ENCODE data around the gene TLX2. TPM values are rescaled to one million over a fixed set of nuclear protein-coding genes. Genes with fewer than 3 reads are reported as not detected.

The TLX2 gene
- total and polyA plus RNA-seq, 2 of the 8 experiments (the other 6 are each of a cell fraction or from before 2014, with no cell fraction given) = 0.06 to 0.17 TPM

GRCh38 chr2:74488643-74489481 is 25.4 kb upstream of the TLX2 start:
- FAIRE-seq = no peak

More at GRCh38 chr2:74488643-74489481, 25.4 kb upstream of the TLX2 start:
- Histone ChIP-seq H2BK20ac (ENCODE audit: low read length) (no peak overlapping the region), H3K79me2 (ENCODE audit: control insufficient read depth in 1 of 2, insufficient read depth in 2 of 2, low read length in 2 of 2) (0 out of 4 replicates have a peak, but pooled peaks cover 0 to 2% of the 10 kb centered on the region in 2 experiments), H3K14ac (ENCODE audit: insufficient read length) (no peak overlapping the region), H3K36me3 (ENCODE audit: control insufficient read depth in 2 of 4, insufficient read depth in 4 of 4, low read length in 3 of 4) (peaks cover 7 to 22% (median 18%) of the 10 kb centered on the region in 4 experiments), H3K56ac (replicated peaks; ENCODE audit: insufficient read length, low read depth, low read length) (no peak overlapping the region), H3K9ac (replicated peaks in 1 of 4; ENCODE audit: extremely low read depth in 1 of 4, low read depth in 3 of 4, low read length in 3 of 4) (no peak overlapping the region), H3K79me1 (ENCODE audit: low read depth, low read length) (no peaks in the 10 kb centered on the region), H3K4ac (replicated peaks; ENCODE audit: insufficient read length, low read depth, low read length) (no peak overlapping the region), H2BK15ac (ENCODE audit: low read length) (no peak overlapping the region), H3K23ac (ENCODE audit: insufficient read length) (no peak overlapping the region), H2BK12ac (ENCODE audit: low read depth, low read length) (no peak overlapping the region), H4K5ac (ENCODE audit: insufficient read length, low read depth, low read length) (no peak overlapping the region), H2AFZ (ENCODE audit: low read length) (no peak overlapping the region), H4K20me1 (replicated peaks in 1 of 2; ENCODE audit: control insufficient read depth in 1 of 2, insufficient read depth in 2 of 2, low read length in 2 of 2) (peaks cover 2 to 6% of the 10 kb centered on the region in 2 experiments), H2BK120ac (replicated peaks; ENCODE audit: low read depth, low read length) (no peak overlapping the region), H4K8ac (ENCODE audit: extremely low read depth, insufficient read depth, low read length) (no peak overlapping the region), H3K9me3 (ENCODE audit: insufficient read depth in 2 of 2, low read depth in 1 of 2, low read length in 1 of 2) (no peaks in the 10 kb centered on the region), H3K27me3 (replicated peaks in 1 of 4; ENCODE audit: control insufficient read depth in 3 of 4, extremely low read depth in 1 of 4, insufficient read depth in 3 of 4, low read length in 3 of 4) (no peaks in the 10 kb centered on the region), H3K4me2 (ENCODE audit: insufficient read depth in 1 of 2, low read depth in 2 of 2, low read length in 2 of 2) (no peak overlapping the region), H4K91ac (replicated peaks; ENCODE audit: insufficient read length, low read length) (no peak overlapping the region), H2BK5ac (ENCODE audit: low read depth, low read length) (no peak overlapping the region), H3K23me2 (ENCODE audit: low read depth, low read length) (no peaks in the 10 kb centered on the region), H3K27ac (ENCODE audit: low read depth, low read length) (no peak overlapping the region), H3K4me1 (replicated peaks in 1 of 4; ENCODE audit: control insufficient read depth in 3 of 4, insufficient read depth in 4 of 4, low read length in 3 of 4) (no peaks in the 10 kb centered on the region), H3K18ac (ENCODE audit: extremely low read depth, low read length) (no peak overlapping the region), H3K4me3 (ENCODE audit: extremely low read depth in 1 of 4, insufficient read depth in 2 of 4, low read depth in 3 of 4, low read length in 4 of 4) (no peak overlapping the region), H2AK5ac (ENCODE audit: low read depth, low read length) (no peak overlapping the region)
- TF ChIP-seq, protein P1, sequence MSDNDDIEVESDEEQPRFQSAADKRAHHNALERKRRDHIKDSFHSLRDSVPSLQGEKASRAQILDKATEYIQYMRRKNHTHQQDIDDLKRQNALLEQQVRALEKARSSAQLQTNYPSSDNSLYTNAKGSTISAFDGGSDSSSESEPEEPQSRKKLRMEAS (IDR thresholded peaks at IDR 0.05) = no peak
- TF ChIP-seq EZH2 (IDR thresholded peaks at IDR 0.05; ENCODE audit: low read depth, low read length, severe bottlenecking) (no peak), RBBP5 (IDR thresholded peaks at IDR 0.05; ENCODE audit: borderline replicate concordance, low read depth, low read length) (no peak), NRF1 (IDR thresholded peaks at IDR 0.05; ENCODE audit: low read depth, low read length) (no peak), SIN3A (conservative IDR thresholded peaks at IDR 0.05 in 1 of 2, IDR thresholded peaks at IDR 0.05 in 1 of 2; ENCODE audit: low read depth in 1 of 2, low read length in 2 of 2) (no peak), CHD1 (IDR thresholded peaks at IDR 0.05; ENCODE audit: low read depth, low read length) (no peak), SRF (IDR thresholded peaks at IDR 0.05; ENCODE audit: low read depth, low read length) (no peak)
- no peak for DNase-seq (ENCODE audit: low read depth in 1 of 2, low spot score in 2 of 2)
- ChIA-PET POLR2A (ENCODE audit: partially characterized antibody) (interaction anchor here (0.9 to 3.2 kb wide), 9 partner anchors 8 to 50 kb away, joined by 3 to 11 read pairs (median 4); partner anchors contain the start of genes LBX2, PCGF1 and WBP1), CTCF (ENCODE audit: partially characterized antibody) (interaction anchor here (0.9 to 6.9 kb wide), 8 partner anchors 12 to 98 kb away, joined by 3 to 37 read pairs (median 4); partner anchors contain the start of genes INO80B and LBX2)
- WGBS, 2 experiments (ENCODE audit: extremely low coverage in 1 of 2, insufficient coverage in 1 of 2, insufficient read length in 1 of 2, insufficient replicate concordance in 2 of 2, low coverage in 1 of 2, low lambda C conversion rate in 2 of 2, missing lambda C conversion rate in 1 of 2) = 88% methylated on average over 9 of the region's 9 CpGs; no CpG with 5 or more reads in 1 of the 2 experiments

All from H1 (cell line).